ENCODE data around the gene DHDDS.

GRCh38 chr1:26395754-26396153 lies 36.4 kb upstream of the DHDDS start:
- no peak for TF ChIP-seq PKNOX1 (IDR thresholded peaks at IDR 0.05)
- no peak for TF ChIP-seq CTBP1 (IDR thresholded peaks at IDR 0.05; ENCODE audit: borderline replicate concordance)
- no peak for TF ChIP-seq BHLHE40 (IDR thresholded peaks at IDR 0.05; ENCODE audit: borderline replicate concordance)
- TF ChIP-seq ELF4 (IDR thresholded peaks at IDR 0.05), result no peak
- TF ChIP-seq TARDBP (IDR thresholded peaks at IDR 0.05), result no peak
- TF ChIP-seq SP1 (IDR thresholded peaks at IDR 0.05), result no peak
- no peak for TF ChIP-seq LEF1 (IDR thresholded peaks at IDR 0.05; ENCODE audit: borderline replicate concordance)
- TF ChIP-seq SUZ12 (IDR thresholded peaks at IDR 0.05), result no peak
- TF ChIP-seq NFRKB (IDR thresholded peaks at IDR 0.05), result no peak
- TF ChIP-seq FOXM1 (IDR thresholded peaks at IDR 0.05; ENCODE audit: borderline replicate concordance), result no peak
- TF ChIP-seq FOXK2 (IDR thresholded peaks at IDR 0.05), result no peak
- TF ChIP-seq FOXA1 (IDR thresholded peaks at IDR 0.05), result no peak
- no peak for TF ChIP-seq HDGF (IDR thresholded peaks at IDR 0.05; ENCODE audit: borderline replicate concordance)
- no peak for TF ChIP-seq ZNF384 (IDR thresholded peaks at IDR 0.05)

Measured in HEK293T (cell line).